K562 (cell line): ENCODE measurements around the gene HSPA1B. TPM values are rescaled to one million over a fixed set of nuclear protein-coding genes. Genes with fewer than 3 reads are reported as not detected.
A peak's percentile ranks its signal among the peaks of the same experiment; 100 is the strongest.
"Not testable (repeated sequence)": the region's sequence is repeated elsewhere in the genome, so short reads cannot be mapped to it uniquely, and the experiment has no call there.

Source experiments
- ATAC-seq: fragments of 200-7000 bp; cut with Tn5 transposase; 3 replicates; pipeline ENCODE4 v1.9.1; 2020; ENCODE audit warnings: moderate library complexity
- BruUV-seq: library from RNA; stranded (reverse); fragments of 400-500 nt; replicated peaks from 2 replicates; lab custom pipeline; 2021; lab: Mats Ljungman, UMichigan
- CTCF ChIA-PET: fragments of 300-600 bp; formaldehyde crosslinking; extraction: SDS; loops from one replicate; lab custom pipeline; 2021; ENCODE audit warnings: low intra/inter-chr PET ratio; lab: Yijun Ruan, JAX
- POLR2A ChIA-PET: fragments of 300-600, 350-650 bp; sonication (Branson Sonifier 250); formaldehyde crosslinking; extraction: SDS; loops from one replicate; lab custom pipeline; 2021; ENCODE audit warnings: antibody characterized with exemption, inconsistent platforms; lab: Yijun Ruan, JAX
- DNase-seq, 4 experiments: peaks; one replicate each; pipeline versions ENCODE4 v3.0.0 to v3.0.0-alpha.2; 2011 to 2018; ENCODE audit warnings: low spot score in 3 of 4, mixed read lengths in 3 of 4; ENCODE audit errors: extremely low read depth in 1 of 4
- FAIRE-seq: peaks from 2 replicates; lab custom pipeline; 2011; peaks lifted over from hg19 to GRCh38; lab: Jason Lieb, UNC
- H2AFZ ChIP-seq: 2 replicates; pipeline ENCODE4 v1.6.0; 2011; ENCODE audit warnings: low read depth, low read length, control low read depth, inconsistent platforms
- H3K27ac ChIP-seq: fragments of 200-600 bp; 3 replicates; pipeline ENCODE4 v1.8.0; 2011; ENCODE audit warnings: low read depth, mild to moderate bottlenecking, control low read depth, inconsistent platforms, low read length, moderate library complexity, mixed read lengths; ENCODE audit errors: extremely low read depth
- H3K27me3 ChIP-seq, 2 experiments: fragments of 300-600 bp in 1 of 2; 2 replicates in 1 of 2; 3 replicates in 1 of 2; pipeline versions ENCODE4 v1.6.0 to v1.8.0; 2011; ENCODE audit warnings: inconsistent platforms in 2 of 2, low read length in 2 of 2, mild to moderate bottlenecking in 1 of 2, mixed read lengths in 1 of 2, moderate library complexity in 1 of 2; ENCODE audit not compliant: control insufficient read depth in 2 of 2, insufficient read depth in 2 of 2
- H3K36me3 ChIP-seq: fragments of 300-600 bp; 3 replicates; pipeline ENCODE4 v1.8.0; 2011; ENCODE audit warnings: mild to moderate bottlenecking, low read length, inconsistent platforms; ENCODE audit not compliant: control insufficient read depth, insufficient read depth
- H3K4me1 ChIP-seq, 2 experiments: fragments of 200-600 bp in 1 of 2; replicated peaks in 1 of 2; 2 replicates in 1 of 2; 3 replicates in 1 of 2; pipeline versions ENCODE4 v1.5.1 to v1.8.0; 2011; ENCODE audit warnings: inconsistent platforms in 2 of 2, low read length in 2 of 2, mild to moderate bottlenecking in 1 of 2, mixed read lengths in 1 of 2, moderate library complexity in 1 of 2; ENCODE audit not compliant: control insufficient read depth in 2 of 2, insufficient read depth in 2 of 2
- H3K4me2 ChIP-seq: 2 replicates; pipeline ENCODE4 v1.6.1; 2011; ENCODE audit warnings: low read length, control low read depth, inconsistent platforms, mixed read lengths; ENCODE audit not compliant: insufficient read depth
- H3K4me3 ChIP-seq: fragments of 200-600 bp; sonication (generic), shearing (Covaris generic); 2 replicates; pipeline ENCODE4 v1.5.1; 2016; ENCODE audit warnings: control low read depth, inconsistent platforms
- H3K79me2 ChIP-seq: fragments of 200-600 bp; 3 replicates; pipeline ENCODE4 v1.8.0; 2011; ENCODE audit warnings: low read length, inconsistent platforms; ENCODE audit not compliant: control insufficient read depth, insufficient read depth
- H3K9ac ChIP-seq, 2 experiments: 2 replicates each; pipeline versions ENCODE4 v1.6.0 to v1.6.1; 2011; ENCODE audit warnings: low read depth in 2 of 2, low read length in 2 of 2, control low read depth in 1 of 2, inconsistent platforms in 1 of 2, mild to moderate bottlenecking in 1 of 2, mixed read lengths in 1 of 2; ENCODE audit not compliant: insufficient read depth in 1 of 2
- H3K9me1 ChIP-seq: one replicate; pipeline ENCODE4 v1.6.0; 2011; ENCODE audit warnings: inconsistent platforms, mild to moderate bottlenecking, low read length, moderate library complexity; ENCODE audit not compliant: control insufficient read depth, insufficient read depth
- H3K9me3 ChIP-seq: replicated peaks from 2 replicates; pipeline ENCODE4 v1.5.1; 2011; ENCODE audit warnings: low read depth, low read length, inconsistent platforms; ENCODE audit not compliant: control insufficient read depth, insufficient read depth
- H4K20me1 ChIP-seq: replicated peaks from 2 replicates; pipeline ENCODE4 v1.6.1; 2011; ENCODE audit warnings: low read length, inconsistent platforms, mixed read lengths; ENCODE audit not compliant: control insufficient read depth, insufficient read depth
- HDGF ChIP-seq: fragments of 450-650 bp; IDR thresholded peaks from 2 replicates; pipeline ENCODE4 v1.6.1; 2016
- HNRNPL ChIP-seq: fragments of 200-400 bp; formaldehyde crosslinking; IDR thresholded peaks from 2 replicates; pipeline ENCODE4 v1.6.1; 2017; ENCODE audit warnings: low read depth, mild to moderate bottlenecking, low read length
- HSF4 ChIP-seq: fragments of 250-450 bp; sonication (Bioruptor Pico); IDR thresholded peaks from 2 replicates; pipeline ENCODE4 v2.1.2; 2022; ENCODE audit warnings: mild to moderate bottlenecking, moderate library complexity, borderline replicate concordance
- KAT7 ChIP-seq: sonication (generic); formaldehyde crosslinking; IDR thresholded peaks from 2 replicates; pipeline ENCODE4 v1.8.0; 2022; ENCODE audit warnings: missing genetic modification reagents, mild to moderate bottlenecking, borderline replicate concordance
- LCOR ChIP-seq: sonication (generic); formaldehyde crosslinking; IDR thresholded peaks from 2 replicates; pipeline ENCODE4 v1.8.0; 2022; ENCODE audit warnings: mild to moderate bottlenecking, missing genetic modification reagents
- MXD1 ChIP-seq: fragments of 250-450 bp; sonication (Bioruptor Pico); IDR thresholded peaks from 2 replicates; pipeline ENCODE4 v1.8.0; 2021; ENCODE audit warnings: borderline replicate concordance, mild to moderate bottlenecking, moderate library complexity; ENCODE audit not compliant: poor library complexity, severe bottlenecking
- NFXL1 ChIP-seq: fragments of 450-650 bp; formaldehyde crosslinking; IDR thresholded peaks from 2 replicates; pipeline ENCODE4 v1.4.0; 2021; ENCODE audit warnings: mild to moderate bottlenecking
- PHF8 ChIP-seq: fragments of 200-600 bp; sonication (generic); IDR thresholded peaks from 2 replicates; pipeline ENCODE4 v1.6.1; 2012; ENCODE audit warnings: mixed run types, mild to moderate bottlenecking, inconsistent platforms, low read length, moderate library complexity, borderline replicate concordance
- POLR2B ChIP-seq: fragments of 450-650 bp; IDR thresholded peaks from 2 replicates; pipeline ENCODE4 v1.6.1; 2018; ENCODE audit warnings: low read depth; ENCODE audit not compliant: partially characterized antibody
- RBM39 ChIP-seq: fragments of 200-400 bp; formaldehyde crosslinking; optimal IDR thresholded peaks from 2 replicates; pipeline ENCODE3; 2018; ENCODE audit warnings: low read depth, low read length
- SUPT5H ChIP-seq: fragments of 450-650 bp; IDR thresholded peaks from 2 replicates; pipeline ENCODE4 v1.6.1; 2016
- TAF7 ChIP-seq: fragments of 450-650 bp; IDR thresholded peaks from 2 replicates; pipeline ENCODE4 v1.6.1; 2016; ENCODE audit warnings: missing genetic modification characterization, missing compliant biosample characterization
- ZBTB1 ChIP-seq: sonication (generic); formaldehyde crosslinking; IDR thresholded peaks from 2 replicates; pipeline ENCODE4 v1.8.1; 2023; ENCODE audit warnings: missing genetic modification reagents, low read depth, mild to moderate bottlenecking, borderline replicate concordance
- ZNF263 ChIP-seq: sonication (generic); formaldehyde crosslinking; IDR thresholded peaks from 2 replicates; pipeline ENCODE4 v1.8.0; 2022; ENCODE audit warnings: mild to moderate bottlenecking, missing genetic modification reagents, borderline replicate concordance
- WGBS: fragments of 100-300 bp; shearing (Covaris generic); methylation state at CpG from one replicate; pipeline ENCODE4 v1.1.6; 2016; ENCODE audit warnings: low coverage, mixed read lengths; ENCODE audit not compliant: insufficient coverage; ENCODE audit errors: missing lambda C conversion rate; 5-methylcytosine and 5-hydroxymethylcytosine counted together
- in situ Hi-C: fragments of 300-500 bp; cut with MboI; formaldehyde crosslinking; loops from 4 replicates; pipeline ENCODE4 v1.15.0; 2018; ENCODE audit warnings: inconsistent platforms, mixed read lengths
- intact Hi-C: fragments of 100-400 bp; cut with micrococcal nuclease; formaldehyde crosslinking; loops from 2 replicates; pipeline ENCODE4 v1.14.2; 2022
- polyA plus RNA-seq, 8 experiments: library from polyadenylated mRNA; depleted of rRNA in 4 of 8; stranded (reverse) in 5 of 8; unstranded in 3 of 8; fragments of >200 nt; fragmentation: Nextera tagmentation in 2 of 8; fragmentation: Illumina TruSeq in 1 of 8; extraction: Ambion mirVana in 2 of 8; extraction: Trizol in 1 of 8; gene quantifications; 2 replicates each; pipeline versions ENCODE4 v1.2.1 to v1.2.3, GENCODE V29; 2011 to 2014; ENCODE audit warnings: inconsistent platforms in 1 of 8, missing spikeins in 1 of 8
- total RNA-seq, 7 experiments: library from RNA; depleted of rRNA in 6 of 7; stranded (reverse); fragments of >200 nt in 6 of 7; fragmentation: Illumina TruSeq in 2 of 7; extraction: Trizol in 2 of 7; gene quantifications; 2 replicates each; pipeline versions ENCODE4 v1.2.1 to v1.2.3, GENCODE V29; 2011 to 2021; ENCODE audit warnings: low replicate concordance in 1 of 7
- TF ChIP-seq, protein P1 (sequence below), 2 experiments: fragments of 450-650 bp in 1 of 2; sonication (generic) in 1 of 2; formaldehyde crosslinking; conservative IDR thresholded peaks; 2 replicates each; pipeline versions ENCODE4 v1.4.0 to v1.8.1; 2020 to 2022; ENCODE audit warnings: mild to moderate bottlenecking in 1 of 2, missing genetic modification reagents in 1 of 2
- TF ChIP-seq, protein P2 (sequence below): IDR thresholded peaks from 2 replicates; pipeline ENCODE4 v1.6.1; 2016; ENCODE audit warnings: missing genetic modification characterization, missing compliant biosample characterization

The HSPA1B gene
- total and polyA plus RNA-seq, 9 of the 15 experiments (the other 6 are each of a cell fraction or from before 2014, with no cell fraction given), result 0.27 to 227 (median 51.2) TPM

DNA sequence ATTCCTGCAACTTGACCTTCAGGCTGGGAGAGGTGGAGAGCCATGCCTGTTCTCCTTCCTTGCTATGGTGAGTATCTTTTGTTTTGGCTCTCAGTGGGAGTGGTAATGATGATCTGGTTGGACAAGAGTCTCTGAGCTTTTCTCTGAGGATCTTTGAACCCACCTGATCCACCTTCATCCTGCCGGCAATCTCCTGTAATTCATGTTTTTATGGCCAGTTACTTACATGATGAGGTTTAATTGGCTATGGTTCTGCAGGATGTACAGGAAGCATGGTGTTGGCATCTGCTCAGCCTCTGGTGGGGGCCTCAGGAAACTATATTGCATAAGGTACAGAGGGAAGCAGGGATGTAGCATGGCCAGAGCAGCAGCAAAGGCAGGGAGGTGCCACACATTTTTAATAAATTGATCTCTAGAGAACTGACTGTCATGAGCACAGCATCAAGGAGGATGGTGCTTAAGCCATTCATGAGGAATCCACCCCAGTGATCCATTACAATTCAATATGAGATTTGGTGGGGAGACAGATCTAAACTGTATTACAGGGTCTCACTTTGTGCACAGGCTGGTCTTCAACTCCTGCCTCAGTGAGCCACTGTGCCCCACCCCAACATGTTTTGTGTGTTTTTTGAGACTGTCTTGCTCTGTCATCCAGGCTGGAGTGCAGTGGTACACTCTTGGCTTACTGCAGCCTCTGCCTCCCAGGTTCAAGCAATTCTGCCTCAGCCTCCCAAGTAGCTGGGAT is 10.0 kb downstream of the HSPA1B start (continued):
- no peak for TF ChIP-seq PHF8
- TF ChIP-seq TAF7 (tag), result no peak
- TF ChIP-seq RBM39, result peak; percentile 4
- TF ChIP-seq HNRNPL, result 0 out of 2 replicates have a peak, but pooled peaks have one; percentile 20
- peak; percentile 63; the same call in 1 of the 2 replicates for TF ChIP-seq ZBTB1 (CRISPR knock-in tag)
- TF ChIP-seq HSF4 (CRISPR knock-in tag), result no peak
- 0 out of 2 replicates have a peak, but pooled peaks have one; percentile 62 for TF ChIP-seq NFXL1 (CRISPR knock-in tag)

DNA sequence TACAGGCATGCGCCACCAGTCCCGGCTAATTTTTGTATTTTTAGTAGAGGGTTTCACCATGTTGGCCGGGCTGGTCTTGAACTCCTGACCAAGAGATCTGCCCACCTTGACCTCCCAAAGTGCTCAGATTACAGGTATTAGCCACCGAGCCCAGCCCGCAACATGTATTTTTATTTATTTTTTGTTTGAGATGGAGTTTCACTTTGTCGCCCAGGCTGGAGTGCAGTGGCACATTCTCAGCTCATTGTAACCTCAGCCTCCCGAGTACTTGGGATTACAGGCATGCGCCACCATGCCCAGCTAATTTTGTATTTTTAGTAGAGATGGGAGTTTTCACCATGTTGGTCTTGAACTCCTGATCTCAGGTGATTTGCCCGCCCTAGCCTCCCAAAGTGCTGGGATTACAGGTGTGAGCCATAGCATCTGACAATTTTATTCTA is 10.6 kb downstream of the HSPA1B start:
- Histone ChIP-seq H3K4me1 (peaks cover 26 to 43% of the 10 kb centered on the region in 2 experiments), H3K36me3 (peaks cover 60% of the 10 kb centered on the region), H3K4me3 (peak overlapping the region; percentile 85), H3K79me2 (peaks cover 58% of the 10 kb centered on the region), H3K9ac (peak overlapping the region; percentile 98 to 100), H3K27ac (peak overlapping the region; percentile 88; the same call in 2 of the 3 replicates), H4K20me1 (peaks cover 30% of the 10 kb centered on the region), H3K4me2 (peak overlapping the region; percentile 94)
- DNase-seq, FAIRE-seq, BruUV-seq, intact Hi-C loops, ATAC-seq, in situ Hi-C loops, H3K9me3 ChIP-seq, H2AFZ ChIP-seq, H3K27me3 ChIP-seq, H3K9me1 ChIP-seq: not testable (repeated sequence)
- POLR2A ChIA-PET, result interaction anchor here (0.6 to 15.7 kb wide), 26 partner anchors 2 to 297 kb away, joined by 3 to 229 read pairs (median 5); partner anchors contain the start of genes ABHD16A, APOM, BAG6 and C6orf47
- 29% methylated on average over 9 of the region's 9 CpGs for WGBS
- CTCF ChIA-PET, result interaction anchor here (0.6 kb wide), 1 partner anchor 10 kb away, joined by 3 read pairs; no protein-coding TSS in a partner anchor
- TF ChIP-seq LCOR (CRISPR knock-in tag) (0 out of 2 replicates have a peak, but pooled peaks have one; percentile 0), KAT7 (peak; percentile 8; the same call in 1 of the 2 replicates), ZNF263 (CRISPR knock-in tag) (0 out of 2 replicates have a peak, but pooled peaks have one; percentile 18), POLR2B (peak; percentile 20), MXD1 (CRISPR knock-in tag) (peak; percentile 5), HDGF (0 out of 2 replicates have a peak, but pooled peaks have one; percentile 17), SUPT5H (peak; percentile 51; the same call in 1 of the 2 replicates)
- TF ChIP-seq, protein P1, sequence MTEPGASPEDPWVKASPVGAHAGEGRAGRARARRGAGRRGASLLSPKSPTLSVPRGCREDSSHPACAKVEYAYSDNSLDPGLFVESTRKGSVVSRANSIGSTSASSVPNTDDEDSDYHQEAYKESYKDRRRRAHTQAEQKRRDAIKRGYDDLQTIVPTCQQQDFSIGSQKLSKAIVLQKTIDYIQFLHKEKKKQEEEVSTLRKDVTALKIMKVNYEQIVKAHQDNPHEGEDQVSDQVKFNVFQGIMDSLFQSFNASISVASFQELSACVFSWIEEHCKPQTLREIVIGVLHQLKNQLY (CRISPR knock-in tag; conservative IDR thresholded peaks at IDR 0.05), result 0 out of 4 replicates have a peak, but pooled peaks of 1 of the 2 experiments have one; percentile 33
- TF ChIP-seq, protein P2, sequence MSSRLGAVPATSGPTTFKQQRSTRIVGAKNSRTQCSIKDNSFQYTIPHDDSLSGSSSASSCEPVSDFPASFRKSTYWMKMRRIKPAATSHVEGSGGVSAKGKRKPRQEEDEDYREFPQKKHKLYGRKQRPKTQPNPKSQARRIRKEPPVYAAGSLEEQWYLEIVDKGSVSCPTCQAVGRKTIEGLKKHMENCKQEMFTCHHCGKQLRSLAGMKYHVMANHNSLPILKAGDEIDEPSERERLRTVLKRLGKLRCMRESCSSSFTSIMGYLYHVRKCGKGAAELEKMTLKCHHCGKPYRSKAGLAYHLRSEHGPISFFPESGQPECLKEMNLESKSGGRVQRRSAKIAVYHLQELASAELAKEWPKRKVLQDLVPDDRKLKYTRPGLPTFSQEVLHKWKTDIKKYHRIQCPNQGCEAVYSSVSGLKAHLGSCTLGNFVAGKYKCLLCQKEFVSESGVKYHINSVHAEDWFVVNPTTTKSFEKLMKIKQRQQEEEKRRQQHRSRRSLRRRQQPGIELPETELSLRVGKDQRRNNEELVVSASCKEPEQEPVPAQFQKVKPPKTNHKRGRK (tag), result 0 out of 2 replicates have a peak, but pooled peaks have one; percentile 19
